NCI-H226 (cell line): ENCODE measurements around the gene C1orf167.

Experiments used
- DNase-seq: peaks from one replicate; pipeline ENCODE4 v3.0.0-alpha.2; 2015

The C1orf167 gene

GRCh38 chr1:11838349-11839272, 76.6 kb downstream of the C1orf167 start:
- DNase-seq, result peak; percentile 41
